Muscle layer of colon (tissue), 2 donors: ENCODE measurements around the gene CYTH3.

Experiments
- H3K27ac ChIP-seq: one replicate; pipeline ENCODE4 v1.7.0; 2013; ENCODE audit warnings: low read depth, mild to moderate bottlenecking, low read length, moderate library complexity
- H3K27me3 ChIP-seq, 2 donors: one replicate each; pipeline ENCODE4 v1.7.0; 2013; ENCODE audit warnings: low read length in 2 of 2, mild to moderate bottlenecking in 2 of 2; ENCODE audit not compliant: insufficient read depth in 2 of 2, control insufficient read depth in 1 of 2
- H3K36me3 ChIP-seq: one replicate; pipeline ENCODE4 v1.7.0; 2013; ENCODE audit warnings: mild to moderate bottlenecking, low read length; ENCODE audit not compliant: insufficient read depth
- H3K4me1 ChIP-seq: one replicate; pipeline ENCODE4 v1.7.0; 2013; ENCODE audit warnings: mild to moderate bottlenecking, low read length; ENCODE audit not compliant: insufficient read depth
- H3K4me3 ChIP-seq, 2 donors: one replicate each; pipeline ENCODE4 v1.7.0; 2013; ENCODE audit warnings: low read length in 2 of 2, low read depth in 1 of 2, mild to moderate bottlenecking in 1 of 2, moderate library complexity in 1 of 2
- H3K9ac ChIP-seq: one replicate; pipeline ENCODE4 v1.7.0; 2013; ENCODE audit warnings: low read length
- H3K9me3 ChIP-seq: one replicate; pipeline ENCODE4 v1.7.0; 2013; ENCODE audit warnings: mild to moderate bottlenecking, low read length
- donor health status: abdominal sarcoma.
- donor health status: Adenocarcinoma of cecum.

CYTH3 gene

GRCh38 chr7:6254866-6255265, 17.6 kb downstream of the CYTH3 start:
- no peak overlapping the region for H3K27ac ChIP-seq
- H3K4me1 ChIP-seq: peaks cover 44% of the 10 kb centered on the region

GRCh38 chr7:6252748-6253147, 19.7 kb downstream of the CYTH3 start:
- Histone ChIP-seq H3K9me3 (no peaks in the 10 kb centered on the region), H3K4me3 (no peak overlapping the region), H3K27me3 (no peaks in the 10 kb centered on the region), H3K36me3 (no peaks in the 10 kb centered on the region), H3K4me1 (peaks cover 36% of the 10 kb centered on the region), H3K9ac (no peak overlapping the region), H3K27ac (no peak overlapping the region)

More at GRCh38 chr7:6254866-6255265, 17.6 kb downstream of the CYTH3 start:
- H3K36me3 ChIP-seq: no peaks in the 10 kb centered on the region
- H3K27me3 ChIP-seq: no peaks in the 10 kb centered on the region
- H3K4me3 ChIP-seq: no peak overlapping the region
- no peaks in the 10 kb centered on the region for H3K9me3 ChIP-seq
- no peak overlapping the region for H3K9ac ChIP-seq

GRCh38 chr7:6252341-6252746, 20.1 kb downstream of the CYTH3 start:
- H3K4me1 ChIP-seq: peaks cover 32% of the 10 kb centered on the region
- peak overlapping the region in 1 of 2 donors; percentile 11 for H3K4me3 ChIP-seq
- H3K9me3 ChIP-seq: no peaks in the 10 kb centered on the region
- no peaks in the 10 kb centered on the region for H3K27me3 ChIP-seq
- no peaks in the 10 kb centered on the region for H3K36me3 ChIP-seq
- no peak overlapping the region for H3K9ac ChIP-seq
- no peak overlapping the region for H3K27ac ChIP-seq

GRCh38 chr7:6251653-6252052, 20.8 kb downstream of the CYTH3 start:
- no peak overlapping the region for H3K9ac ChIP-seq
- no peaks in the 10 kb centered on the region for H3K36me3 ChIP-seq
- no peak overlapping the region for H3K4me3 ChIP-seq
- H3K27ac ChIP-seq: no peak overlapping the region
- no peaks in the 10 kb centered on the region for H3K27me3 ChIP-seq
- H3K9me3 ChIP-seq: no peaks in the 10 kb centered on the region
- H3K4me1 ChIP-seq: peaks cover 30% of the 10 kb centered on the region

- Histone ChIP-seq H3K9ac (no peak overlapping the region), H3K4me3 (no peak overlapping the region), H3K9me3 (no peaks in the 10 kb centered on the region), H3K27me3 (no peaks in the 10 kb centered on the region), H3K27ac (no peak overlapping the region), H3K4me1 (peaks cover 26% of the 10 kb centered on the region), H3K36me3 (no peaks in the 10 kb centered on the region)
Measured at GRCh38 chr7:6250364-6250833, 22.0 kb downstream of the CYTH3 start.

- no peak overlapping the region for H3K27ac ChIP-seq
Measured at GRCh38 chr7:6249043-6249442, 23.4 kb downstream of the CYTH3 start.

GRCh38 chr7:6248581-6248980, 23.8 kb downstream of the CYTH3 start:
- Histone ChIP-seq H3K9ac (no peak overlapping the region), H3K4me1 (peaks cover 26% of the 10 kb centered on the region), H3K9me3 (no peaks in the 10 kb centered on the region), H3K4me3 (no peak overlapping the region), H3K27ac (no peak overlapping the region), H3K36me3 (no peaks in the 10 kb centered on the region), H3K27me3 (no peaks in the 10 kb centered on the region)

More at GRCh38 chr7:6249043-6249442, 23.4 kb downstream of the CYTH3 start:
- Histone ChIP-seq H3K9me3 (no peaks in the 10 kb centered on the region), H3K4me3 (no peak overlapping the region), H3K36me3 (no peaks in the 10 kb centered on the region), H3K9ac (no peak overlapping the region), H3K27me3 (no peaks in the 10 kb centered on the region), H3K4me1 (peaks cover 26% of the 10 kb centered on the region)

- H3K27ac ChIP-seq: no peak overlapping the region
- no peak overlapping the region for H3K9ac ChIP-seq
- H3K4me3 ChIP-seq: no peak overlapping the region
- H3K4me1 ChIP-seq: peaks cover 11% of the 10 kb centered on the region
- no peaks in the 10 kb centered on the region for H3K27me3 ChIP-seq
- no peaks in the 10 kb centered on the region for H3K36me3 ChIP-seq
- no peaks in the 10 kb centered on the region for H3K9me3 ChIP-seq
Measured at GRCh38 chr7:6246251-6246917, 26.0 kb downstream of the CYTH3 start.

- Histone ChIP-seq H3K36me3 (no peaks in the 10 kb centered on the region), H3K4me1 (peaks cover 11% of the 10 kb centered on the region), H3K9ac (no peak overlapping the region), H3K4me3 (no peak overlapping the region), H3K27ac (no peak overlapping the region), H3K9me3 (no peaks in the 10 kb centered on the region), H3K27me3 (no peaks in the 10 kb centered on the region)
Measured at GRCh38 chr7:6244021-6244420, 28.4 kb downstream of the CYTH3 start.

- H3K9me3 ChIP-seq: no peaks in the 10 kb centered on the region
- no peak overlapping the region for H3K27ac ChIP-seq
- peaks cover 7% of the 10 kb centered on the region for H3K4me1 ChIP-seq
- H3K27me3 ChIP-seq: no peaks in the 10 kb centered on the region
- no peak overlapping the region for H3K4me3 ChIP-seq
- no peaks in the 10 kb centered on the region for H3K36me3 ChIP-seq
- no peak overlapping the region for H3K9ac ChIP-seq
Measured at GRCh38 chr7:6243168-6243567, 29.3 kb downstream of the CYTH3 start.

- Histone ChIP-seq H3K36me3 (no peaks in the 10 kb centered on the region), H3K27ac (no peak overlapping the region), H3K9me3 (no peaks in the 10 kb centered on the region), H3K9ac (no peak overlapping the region), H3K27me3 (no peaks in the 10 kb centered on the region), H3K4me3 (no peak overlapping the region), H3K4me1 (peaks cover 7% of the 10 kb centered on the region)
Measured at GRCh38 chr7:6242561-6242960, 29.9 kb downstream of the CYTH3 start.

- peaks cover 1% of the 10 kb centered on the region for H3K4me1 ChIP-seq
- no peaks in the 10 kb centered on the region for H3K36me3 ChIP-seq
- H3K27me3 ChIP-seq: no peaks in the 10 kb centered on the region
- H3K27ac ChIP-seq: no peak overlapping the region
- H3K9me3 ChIP-seq: no peaks in the 10 kb centered on the region
- H3K4me3 ChIP-seq: no peak overlapping the region
- H3K9ac ChIP-seq: no peak overlapping the region
Measured at GRCh38 chr7:6241607-6241973, 30.8 kb downstream of the CYTH3 start.
